ENCODE results near the gene TAF1C.

DNA sequence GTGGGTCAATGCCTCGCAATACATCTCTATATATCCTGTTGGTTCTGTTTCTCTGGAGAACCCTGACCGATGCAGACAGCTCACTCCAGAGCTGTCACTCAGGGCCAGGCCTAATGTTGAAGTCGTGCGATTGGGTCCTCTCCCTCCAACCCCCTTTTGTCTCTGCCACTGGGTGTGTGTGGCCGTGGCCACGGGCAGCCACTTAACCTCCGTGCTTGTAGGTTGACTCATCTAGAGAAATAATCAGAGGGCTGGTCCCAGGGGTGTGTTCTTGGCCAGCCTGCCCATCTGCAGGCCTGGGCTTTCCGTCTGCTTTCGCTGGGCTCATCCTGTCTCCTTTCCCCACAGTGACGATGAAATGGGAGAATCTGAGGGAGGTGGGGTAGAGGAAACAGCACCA, 11.5 kb upstream of the TAF1C start:
- TF ChIP-seq POLR2AphosphoS5 (IDR thresholded peaks at IDR 0.05) (no peak), POLR2A (IDR thresholded peaks at IDR 0.05) (no peak)
- TF ChIP-seq, protein P1, sequence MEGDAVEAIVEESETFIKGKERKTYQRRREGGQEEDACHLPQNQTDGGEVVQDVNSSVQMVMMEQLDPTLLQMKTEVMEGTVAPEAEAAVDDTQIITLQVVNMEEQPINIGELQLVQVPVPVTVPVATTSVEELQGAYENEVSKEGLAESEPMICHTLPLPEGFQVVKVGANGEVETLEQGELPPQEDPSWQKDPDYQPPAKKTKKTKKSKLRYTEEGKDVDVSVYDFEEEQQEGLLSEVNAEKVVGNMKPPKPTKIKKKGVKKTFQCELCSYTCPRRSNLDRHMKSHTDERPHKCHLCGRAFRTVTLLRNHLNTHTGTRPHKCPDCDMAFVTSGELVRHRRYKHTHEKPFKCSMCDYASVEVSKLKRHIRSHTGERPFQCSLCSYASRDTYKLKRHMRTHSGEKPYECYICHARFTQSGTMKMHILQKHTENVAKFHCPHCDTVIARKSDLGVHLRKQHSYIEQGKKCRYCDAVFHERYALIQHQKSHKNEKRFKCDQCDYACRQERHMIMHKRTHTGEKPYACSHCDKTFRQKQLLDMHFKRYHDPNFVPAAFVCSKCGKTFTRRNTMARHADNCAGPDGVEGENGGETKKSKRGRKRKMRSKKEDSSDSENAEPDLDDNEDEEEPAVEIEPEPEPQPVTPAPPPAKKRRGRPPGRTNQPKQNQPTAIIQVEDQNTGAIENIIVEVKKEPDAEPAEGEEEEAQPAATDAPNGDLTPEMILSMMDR (IDR thresholded peaks at IDR 0.05 in 8 of 11, conservative IDR thresholded peaks at IDR 0.05 in 3 of 11): no peak
